Tibial nerve (tissue), 4 donors: ENCODE results near the gene RLN3. TPM values are rescaled to one million over a fixed set of nuclear protein-coding genes. Genes with fewer than 3 reads are reported as not detected.

ENCODE experiments used
- DNase-seq, 2 donors: peaks; one replicate each; pipeline ENCODE4 v3.0.0-alpha.2; 2019; ENCODE audit warnings: low spot score in 2 of 2
- H3K27ac ChIP-seq, 4 donors: fragments of 200-600 bp; sonication (generic) in 3 of 4; one replicate each; pipeline ENCODE4 v1.5.1; 2017 to 2019; ENCODE audit warnings: mild to moderate bottlenecking in 1 of 4
- H3K27me3 ChIP-seq, 2 donors: fragments of 200-600 bp; sonication (generic) in 1 of 2; one replicate each; pipeline versions ENCODE4 v1.5.1 to v1.6.0; 2017 to 2019
- H3K36me3 ChIP-seq, 3 donors: fragments of 200-600 bp; sonication (generic); one replicate each; pipeline ENCODE4 v1.5.1; 2018 to 2019
- H3K4me1 ChIP-seq, 4 donors: fragments of 200-600 bp; sonication (generic) in 3 of 4; one replicate each; pipeline ENCODE4 v1.5.1; 2017 to 2019
- H3K4me3 ChIP-seq, 4 donors: fragments of 200-600 bp; sonication (generic) in 3 of 4; one replicate each; pipeline ENCODE4 v1.5.1; 2017 to 2019; ENCODE audit warnings: mild to moderate bottlenecking in 1 of 4, moderate library complexity in 1 of 4
- H3K9me3 ChIP-seq, 4 donors: fragments of 200-600 bp; sonication (generic) in 3 of 4; one replicate each; pipeline ENCODE4 v1.5.1; 2017 to 2019
- CTCF ChIP-seq, 5 experiments: fragments of 200-600 bp in 3 of 5; fragments of 450-650 bp in 2 of 5; sonication (generic) in 3 of 5; IDR thresholded peaks; one replicate each; pipeline ENCODE4 v1.5.1; 2016 to 2019; ENCODE audit warnings: antibody characterized with exemption in 5 of 5, mild to moderate bottlenecking in 3 of 5, moderate library complexity in 2 of 5
- EP300 ChIP-seq, 2 donors: sonication (generic); formaldehyde crosslinking; IDR thresholded peaks; one replicate each; pipeline ENCODE4 v1.6.1; 2017; ENCODE audit warnings: antibody characterized with exemption in 2 of 2, mild to moderate bottlenecking in 1 of 2
- POLR2A ChIP-seq, 2 donors: fragments of 450-650 bp; IDR thresholded peaks; one replicate each; pipeline ENCODE4 v1.6.1; 2017; ENCODE audit warnings: antibody characterized with exemption in 2 of 2, mild to moderate bottlenecking in 2 of 2, moderate library complexity in 2 of 2
- WGBS, 2 donors: methylation state at CpG; one replicate each; pipeline ENCODE4 v1.1.5; 2018; 5-methylcytosine and 5-hydroxymethylcytosine counted together
- total RNA-seq, 4 donors: library from RNA; depleted of rRNA; stranded (reverse); fragments of >200 nt; gene quantifications; one replicate each; pipeline ENCODE4 v1.1.0, GENCODE V29; 2016

Gene RLN3
- total RNA-seq, 4 donors from 2014 or later: not detected

GRCh38 chr19:13995017-13995728 lies 32.8 kb upstream of the RLN3 start:
- WGBS, 2 donors: 82 to 83% methylated on average over 9 to 11 of the region's 13 CpGs
- no peak for TF ChIP-seq POLR2A (IDR thresholded peaks at IDR 0.05)
- no peak for TF ChIP-seq CTCF (IDR thresholded peaks at IDR 0.05)
- no peak for TF ChIP-seq EP300 (IDR thresholded peaks at IDR 0.05)
- Histone ChIP-seq H3K27ac (no peak overlapping the region), H3K36me3 (peaks cover 0 to 59% (median 0%) of the 10 kb centered on the region in 3 donors), H3K4me3 (no peak overlapping the region), H3K27me3 (no peaks in the 10 kb centered on the region), H3K9me3 (peaks cover 0 to 11% (median 0%) of the 10 kb centered on the region in 4 donors), H3K4me1 (no peaks in the 10 kb centered on the region)
- no peak for DNase-seq

- H3K27me3 ChIP-seq: no peaks in the 10 kb centered on the region
- H3K4me1 ChIP-seq: no peaks in the 10 kb centered on the region
- TF ChIP-seq POLR2A (IDR thresholded peaks at IDR 0.05) (no peak), EP300 (IDR thresholded peaks at IDR 0.05) (no peak), CTCF (IDR thresholded peaks at IDR 0.05) (no peak)
- peaks cover 0 to 11% (median 0%) of the 10 kb centered on the region in 4 donors for H3K9me3 ChIP-seq
- no peak overlapping the region for H3K27ac ChIP-seq
- peaks cover 0 to 52% (median 0%) of the 10 kb centered on the region in 3 donors for H3K36me3 ChIP-seq
- WGBS, 2 donors: 84 to 89% methylated on average over 12 to 14 of the region's 14 CpGs
- no peak overlapping the region for H3K4me3 ChIP-seq
- DNase-seq: no peak
These were observed 31.8 kb upstream of the RLN3 start for GRCh38 chr19:13995878-13996765.

- Histone ChIP-seq H3K36me3 (peaks cover 0 to 43% (median 0%) of the 10 kb centered on the region in 3 donors), H3K9me3 (peaks cover 0 to 11% (median 0%) of the 10 kb centered on the region in 4 donors), H3K27me3 (no peaks in the 10 kb centered on the region), H3K27ac (no peak overlapping the region), H3K4me3 (no peak overlapping the region), H3K4me1 (peaks cover 0 to 1% (median 0%) of the 10 kb centered on the region in 4 donors)
- TF ChIP-seq EP300 (IDR thresholded peaks at IDR 0.05): no peak
- no peak for TF ChIP-seq POLR2A (IDR thresholded peaks at IDR 0.05)
- TF ChIP-seq CTCF (IDR thresholded peaks at IDR 0.05): no peak
- 92 to 93% methylated on average over 21 to 22 of the region's 22 CpGs for WGBS, 2 donors
- no peak for DNase-seq
These were observed 30.9 kb upstream of the RLN3 start for GRCh38 chr19:13996928-13997630.

GRCh38 chr19:13997631-13997962 lies 30.4 kb upstream of the RLN3 start:
- H3K27me3 ChIP-seq: no peaks in the 10 kb centered on the region
- peaks cover 0 to 11% (median 0%) of the 10 kb centered on the region in 4 donors for H3K9me3 ChIP-seq
- DNase-seq: no peak
- H3K36me3 ChIP-seq: peaks cover 0 to 38% (median 0%) of the 10 kb centered on the region in 3 donors
- no peak overlapping the region for H3K27ac ChIP-seq
- no peak for TF ChIP-seq POLR2A (IDR thresholded peaks at IDR 0.05)
- TF ChIP-seq EP300 (IDR thresholded peaks at IDR 0.05): no peak
- TF ChIP-seq CTCF (IDR thresholded peaks at IDR 0.05): no peak
- 67 to 95% methylated on average over 1 to 4 of the region's 6 CpGs for whole genome bisulfite sequencing, 2 donors
- H3K4me3 ChIP-seq: no peak overlapping the region
- H3K4me1 ChIP-seq: peaks cover 0 to 6% (median 2%) of the 10 kb centered on the region in 4 donors
